Left cardiac atrium (tissue), 4 donors: ENCODE data around the gene ZNF213. TPM values are rescaled to one million over a fixed set of nuclear protein-coding genes. Genes with fewer than 3 reads are reported as not detected.

Source experiments
- ATAC-seq, 2 donors: fragments of 200-7000 bp; cut with Tn5 transposase; one replicate each; pipeline ENCODE4 v1.9.1; 2020; ENCODE audit warnings: mild to moderate bottlenecking in 2 of 2, moderate library complexity in 2 of 2
- DNase-seq: peaks from one replicate; pipeline ENCODE4 v3.0.0-alpha.2; 2020
- intact Hi-C, 2 donors: fragments of 100-400 bp; cut with DNase I; formaldehyde crosslinking; loops; one replicate each; pipeline versions ENCODE4 v1.14.1 to v1.15.1; 2022 to 2023
- long read RNA-seq: library from polyadenylated mRNA; unstranded; transcript quantifications from one replicate; pipeline ENCODE4 v2.0.0, GENCODE V29; 2021
- total RNA-seq, 2 donors: library from RNA; stranded (reverse); fragmentation: NEBNext Ultra II Directional; extraction: Animal tissue kit (Norgen Biotek cat#: 25700); gene quantifications; one replicate each; pipeline ENCODE4 v1.2.1, GENCODE V29; 2021
- donor health status: DM: no; HTN: yes; CAD: no.
- donor health status: DM: no; HTN: yes; CAD: no; lungs with severe emphysema.
- donor health status: DM: yes; HTN: yes; CAD: no.
- donor health status: Dilated cardiomyopathy.

ZNF213 gene, protein sequence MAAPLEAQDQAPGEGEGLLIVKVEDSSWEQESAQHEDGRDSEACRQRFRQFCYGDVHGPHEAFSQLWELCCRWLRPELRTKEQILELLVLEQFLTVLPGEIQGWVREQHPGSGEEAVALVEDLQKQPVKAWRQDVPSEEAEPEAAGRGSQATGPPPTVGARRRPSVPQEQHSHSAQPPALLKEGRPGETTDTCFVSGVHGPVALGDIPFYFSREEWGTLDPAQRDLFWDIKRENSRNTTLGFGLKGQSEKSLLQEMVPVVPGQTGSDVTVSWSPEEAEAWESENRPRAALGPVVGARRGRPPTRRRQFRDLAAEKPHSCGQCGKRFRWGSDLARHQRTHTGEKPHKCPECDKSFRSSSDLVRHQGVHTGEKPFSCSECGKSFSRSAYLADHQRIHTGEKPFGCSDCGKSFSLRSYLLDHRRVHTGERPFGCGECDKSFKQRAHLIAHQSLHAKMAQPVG
- total RNA-seq, result 1 to 10 TPM; 6.5 to 6.7 TPM
- long read RNA-seq, partial matches to known transcripts, result 0 of 2 reads
- long read RNA-seq, other reads (novel, unspliced or antisense), result 1 of 2 reads

DNA sequence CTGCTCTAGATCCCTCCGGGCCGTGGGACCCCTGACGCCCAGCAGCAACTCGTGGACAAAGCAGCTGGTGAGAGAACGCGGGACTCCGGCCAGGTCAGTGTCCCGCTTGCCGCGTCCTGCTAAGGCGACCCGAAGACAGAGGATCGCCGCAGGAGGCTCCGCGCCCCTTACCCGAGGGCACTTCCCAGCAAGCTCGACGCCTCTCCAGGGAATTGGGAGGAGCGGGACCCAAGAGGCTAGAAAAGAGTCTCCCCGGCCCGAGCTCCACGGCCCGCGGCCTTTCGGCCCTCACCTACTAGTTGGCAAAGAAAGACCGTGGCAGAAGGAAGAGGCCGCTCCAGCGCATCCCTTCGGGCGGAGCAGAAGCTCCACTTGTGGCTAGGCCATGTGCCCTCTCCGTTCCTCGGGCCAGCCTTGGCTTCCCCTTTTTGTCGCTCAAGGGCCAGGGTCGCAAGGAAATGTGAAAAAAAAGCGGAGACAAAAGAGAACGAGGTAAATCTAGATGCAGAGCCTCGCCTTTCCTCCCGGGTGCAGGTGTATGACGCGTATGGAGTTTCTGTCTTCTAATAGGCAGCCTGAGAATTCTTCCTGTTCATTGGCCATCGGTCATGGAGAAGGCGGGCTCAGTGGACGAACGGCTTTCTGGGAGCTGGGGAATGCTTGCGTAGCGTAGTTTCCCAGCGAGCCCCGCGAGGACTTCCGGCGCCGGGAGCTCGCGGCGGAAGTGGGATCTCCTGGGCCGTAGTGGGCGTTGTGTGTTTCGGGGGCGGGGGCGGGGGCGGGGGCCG is at the start of gene ZNF213:
Gene ZNF213, plus strand, starts transcription at position 692 of the 788 bp plus-strand sequence. CDS start 2,252 bp downstream, outside the sequence.
- intact Hi-C loops, result loop anchor here in 1 of 2 donors (5.0 kb wide), 1 partner anchor 107 kb away; no protein-coding TSS in a partner anchor
- ATAC-seq (peak; percentile 97), DNase-seq (peak; percentile 96)

DNA sequence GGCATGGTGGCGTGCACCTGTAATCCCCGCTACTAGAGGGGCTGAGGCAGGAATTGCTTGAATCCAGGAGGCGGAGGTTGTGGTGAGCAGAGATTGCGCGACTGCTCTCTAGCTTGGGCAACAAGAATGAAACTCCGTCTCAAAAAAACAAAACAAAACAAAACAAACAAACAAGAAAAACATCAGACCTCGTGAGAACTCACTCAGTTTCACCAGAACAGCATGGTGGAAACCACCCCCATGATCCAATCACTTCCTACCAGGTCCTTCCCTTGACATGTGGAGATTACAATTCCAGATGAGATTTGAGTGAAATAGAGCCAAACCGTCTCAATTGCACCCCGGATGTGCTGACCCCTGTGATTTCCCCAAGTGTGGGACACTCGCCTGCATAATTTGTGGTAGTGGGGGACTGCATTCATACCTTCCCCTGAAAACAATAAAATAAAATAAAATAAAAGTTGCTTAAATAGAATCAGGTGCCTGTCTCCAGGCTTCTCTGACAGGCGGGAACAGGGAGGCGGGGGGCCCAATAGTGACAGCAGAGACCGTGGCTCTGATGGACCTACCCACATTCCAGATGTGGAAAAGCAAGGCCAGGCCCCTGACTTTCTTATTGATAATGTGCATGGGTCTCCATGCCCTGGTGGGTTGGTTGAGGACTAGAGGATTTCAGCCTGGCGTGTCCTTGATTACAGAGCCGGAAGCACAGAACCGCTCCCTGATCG is 48.8 kb upstream of the ZNF213 start:
- DNase-seq, result no peak
- intact Hi-C loops, result no loop called here

DNA sequence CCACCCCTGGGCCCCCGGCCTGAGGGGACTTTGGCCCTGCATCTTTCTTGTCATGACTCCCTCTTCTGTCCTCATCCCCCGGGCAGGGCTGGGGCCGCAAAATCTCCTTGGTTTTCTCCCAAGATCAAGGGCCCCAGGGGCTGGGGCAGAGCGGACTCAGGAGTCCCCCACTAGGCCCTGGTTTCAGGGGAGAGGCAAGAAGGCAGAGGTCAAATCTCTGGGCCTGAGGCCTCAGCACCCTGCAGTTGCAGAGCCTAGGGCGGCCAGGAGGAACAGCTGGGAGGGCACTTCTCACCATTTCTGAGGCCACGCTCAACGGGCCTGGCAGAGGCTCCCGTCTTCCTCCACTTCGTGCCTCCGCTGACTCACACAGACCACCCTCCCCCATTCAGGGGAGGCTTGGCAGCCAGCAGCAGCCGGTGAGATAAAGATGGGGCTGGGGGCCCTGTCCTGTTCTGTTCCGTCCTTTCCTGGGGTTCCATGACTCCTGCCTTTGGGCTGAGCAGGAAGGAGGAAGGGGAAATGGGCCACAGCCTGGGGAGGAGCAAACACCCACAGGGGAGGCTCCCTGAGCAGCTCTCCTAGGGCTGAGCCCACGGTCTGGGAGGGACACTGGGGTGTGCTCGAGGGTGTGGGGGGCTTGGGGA is 48.1 kb upstream of the ZNF213 start:
- intact Hi-C loops, result no loop called here
- ATAC-seq (peak; percentile 41 to 72), DNase-seq (no peak)

More for the DNA sequence above, 48.8 kb upstream of the ZNF213 start:
- no peak for ATAC-seq

DNA sequence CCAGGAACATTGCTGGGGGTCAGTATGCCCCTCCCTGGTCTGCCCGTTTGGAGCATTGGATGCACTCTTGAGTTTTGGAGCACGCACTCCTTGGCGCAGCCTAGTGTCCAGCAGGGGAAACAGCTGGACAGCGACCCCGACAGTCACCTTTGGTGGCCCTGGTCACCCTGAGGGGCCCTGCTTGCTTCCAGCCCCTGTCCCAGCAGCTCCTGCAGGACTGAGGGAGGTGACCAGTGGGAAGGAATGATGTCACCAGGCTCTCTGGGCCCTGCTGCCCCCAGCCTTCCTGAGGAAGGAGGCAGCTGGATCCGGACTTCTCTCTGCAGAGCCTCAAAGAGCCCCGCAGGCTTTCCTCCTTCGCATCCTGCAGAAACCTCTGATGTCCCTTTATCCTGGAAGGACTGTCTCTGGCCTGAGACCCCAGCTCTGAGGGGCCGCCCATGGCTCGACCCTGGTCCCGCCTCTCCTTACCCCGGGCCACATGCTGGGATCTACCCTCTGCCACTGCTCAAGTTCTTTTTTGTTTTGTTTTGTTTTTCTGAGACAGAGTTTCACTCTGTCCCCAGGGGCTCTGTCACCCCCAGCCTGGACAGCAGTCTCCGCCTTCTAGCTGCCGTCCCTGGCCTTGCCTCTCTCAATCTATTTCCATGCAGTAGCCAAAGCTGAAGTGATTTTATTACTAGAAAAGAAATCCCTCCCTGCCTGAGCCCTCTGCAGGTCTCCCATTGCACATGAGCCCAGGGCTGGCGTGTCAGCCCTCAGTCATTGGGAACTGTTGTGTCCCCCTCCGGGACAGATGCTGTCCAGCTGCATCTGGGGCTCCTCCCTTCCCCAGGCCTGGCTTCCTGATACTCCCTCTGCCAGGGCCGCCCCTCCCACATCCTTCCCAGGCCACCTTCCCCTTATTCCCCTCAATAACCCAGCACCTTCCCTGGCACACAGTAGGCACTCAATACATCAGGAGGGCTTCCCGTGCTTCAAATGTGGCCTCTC is 47.3 kb upstream of the ZNF213 start:
- intact Hi-C loops, result no loop called here
- DNase-seq (peak; percentile 53), ATAC-seq (peak; percentile 60 to 76)

DNA sequence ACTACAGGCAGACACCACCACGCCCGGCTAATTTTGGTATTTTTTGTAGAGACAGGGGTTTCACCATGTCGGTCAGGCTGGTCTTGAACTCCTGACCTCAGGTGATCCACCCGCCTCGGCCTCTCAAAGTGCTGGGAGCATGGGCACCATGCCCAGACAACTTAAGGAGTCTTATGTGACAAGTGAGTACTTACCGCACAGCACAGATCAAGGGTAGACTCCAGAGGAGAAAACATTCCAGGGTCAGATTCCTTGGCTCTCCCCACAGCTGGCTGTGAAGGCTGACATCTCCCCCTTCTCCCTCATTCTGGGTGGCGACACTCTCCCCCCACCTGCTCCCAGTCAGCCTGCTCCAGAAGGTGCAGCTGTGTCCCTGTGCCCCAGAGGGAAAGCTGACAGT is 46.4 kb upstream of the ZNF213 start:
- DNase-seq (no peak), ATAC-seq (no peak)

DNA sequence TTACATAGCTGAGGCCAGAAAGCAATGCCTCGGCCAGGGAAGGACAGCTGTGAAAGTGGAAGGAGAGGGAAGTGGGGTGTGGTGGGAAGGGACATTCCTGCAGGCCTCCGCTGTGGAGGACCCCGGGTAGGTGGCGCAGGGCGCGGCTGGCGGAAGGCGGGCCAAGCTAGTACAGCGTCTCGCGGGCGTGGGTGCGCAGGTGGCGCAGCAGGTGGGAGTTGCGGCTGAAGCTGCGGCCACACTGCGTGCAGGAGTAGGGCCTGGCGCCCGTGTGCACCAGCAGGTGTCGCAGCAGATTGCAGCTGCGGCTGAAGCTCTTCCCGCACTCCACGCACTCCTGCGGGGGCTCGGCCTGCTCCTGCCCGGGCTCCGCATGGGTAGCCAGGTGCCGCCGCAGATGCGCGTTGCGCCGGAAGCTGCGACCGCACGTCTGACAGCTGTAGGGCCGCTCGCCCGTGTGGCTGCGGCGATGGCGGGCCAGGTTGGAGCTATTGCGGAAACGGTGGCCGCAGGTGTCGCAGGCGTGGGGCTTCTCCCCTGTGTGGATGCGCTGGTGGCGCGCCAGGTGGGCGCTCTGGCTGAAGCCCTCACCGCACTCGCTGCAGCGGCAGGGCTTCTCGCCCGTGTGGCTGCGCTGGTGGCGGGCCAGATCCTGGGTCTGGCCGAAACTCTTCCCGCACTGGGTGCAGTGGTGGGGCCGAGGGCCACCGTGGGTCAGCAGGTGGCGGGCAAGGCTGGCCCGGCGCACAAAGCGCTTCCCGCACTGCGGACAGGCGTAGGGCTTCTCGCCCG is 45.7 kb upstream of the ZNF213 start:
- intact Hi-C loops, result no loop called here
- DNase-seq (no peak), ATAC-seq (no peak)

More for the DNA sequence above, 46.4 kb upstream of the ZNF213 start:
- intact Hi-C loops, result no loop called here

DNA sequence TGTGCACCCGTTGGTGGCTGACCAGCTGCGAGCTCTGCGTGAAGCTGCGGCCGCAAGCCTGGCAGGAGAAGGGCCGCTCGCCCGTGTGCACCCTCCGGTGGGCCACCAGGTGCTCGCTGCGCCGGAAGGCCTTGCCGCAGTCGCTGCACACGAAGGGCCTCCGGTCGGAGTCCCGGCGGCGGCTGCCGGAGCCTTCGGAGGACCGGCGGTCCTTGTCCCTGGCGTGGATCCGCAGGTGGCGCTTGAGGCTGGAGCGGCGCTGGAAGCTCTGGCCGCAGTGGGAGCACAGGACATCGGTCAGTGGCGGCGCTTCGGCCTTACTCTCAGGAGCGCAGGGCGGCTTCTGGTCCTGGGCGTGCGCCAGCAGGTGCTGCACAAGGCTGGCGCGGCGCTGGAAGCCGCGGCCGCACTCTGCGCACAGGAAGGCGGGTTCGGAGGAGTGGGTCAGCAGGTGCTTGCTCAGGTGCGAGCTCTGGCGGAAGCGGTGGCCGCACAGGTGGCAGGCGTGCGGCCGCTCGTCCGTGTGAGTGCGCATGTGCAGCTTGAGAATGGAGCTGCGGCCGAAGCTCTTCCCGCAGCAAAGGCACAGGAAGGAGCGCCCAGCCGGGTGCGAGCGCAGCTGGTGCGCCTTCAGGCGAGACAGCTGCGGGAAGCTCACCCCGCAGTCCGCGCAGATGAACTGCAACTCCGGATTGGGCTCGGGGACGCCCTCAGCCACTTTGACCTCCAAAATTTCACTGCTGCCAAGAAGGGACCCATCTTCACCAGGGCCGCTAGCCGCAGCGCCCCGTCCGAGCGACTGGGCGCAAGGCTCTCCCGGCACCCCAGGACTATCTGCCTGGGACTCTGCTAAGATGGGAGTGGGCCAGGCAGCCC is 44.9 kb upstream of the ZNF213 start:
- intact Hi-C loops, result no loop called here
- ATAC-seq (no peak), DNase-seq (no peak)

DNA sequence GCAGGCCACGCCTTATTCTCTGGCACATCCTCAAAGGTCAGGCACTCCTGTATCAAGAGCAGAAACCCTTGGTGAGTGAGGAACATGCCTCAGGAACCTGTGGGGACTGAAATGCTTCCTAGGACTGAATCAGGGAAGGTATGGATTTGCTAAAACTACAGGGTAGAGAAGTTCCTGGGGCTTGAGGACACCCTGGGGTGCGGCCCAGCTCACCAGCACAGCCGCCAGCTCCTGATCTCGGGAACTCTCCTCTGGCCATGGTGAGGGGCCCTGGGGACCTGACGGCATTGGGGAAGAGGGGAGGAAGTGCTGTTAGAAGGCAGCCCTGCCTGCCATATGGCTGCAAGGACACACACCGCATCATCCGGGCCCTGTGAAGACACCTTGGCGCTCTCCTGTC is 43.3 kb upstream of the ZNF213 start:
- ATAC-seq (no peak), DNase-seq (no peak)
- intact Hi-C loops, result no loop called here

DNA sequence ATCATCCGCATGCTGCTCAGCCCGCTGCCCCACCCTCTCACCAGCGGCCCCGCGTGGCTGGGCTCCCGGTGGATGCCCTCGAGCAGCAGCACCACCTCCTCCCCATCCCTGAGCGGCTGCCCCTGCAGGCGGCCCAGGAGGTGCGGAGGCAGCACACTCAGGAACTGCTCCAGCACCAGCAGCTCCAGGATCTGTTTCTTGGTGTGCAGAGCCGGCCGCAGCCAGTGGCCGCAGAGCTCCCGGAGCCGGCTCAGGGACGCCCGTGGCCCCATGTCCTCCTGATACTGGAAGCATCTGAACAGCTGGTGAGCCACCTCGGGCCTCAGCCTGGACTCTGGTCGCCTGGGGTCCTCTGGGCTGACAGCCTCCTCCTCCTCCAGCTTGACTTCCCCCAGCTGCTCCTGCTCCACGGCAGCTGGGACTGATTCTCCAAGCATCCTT is 42.3 kb upstream of the ZNF213 start:
- intact Hi-C loops, result no loop called here
- ATAC-seq (no peak), DNase-seq (no peak)

DNA sequence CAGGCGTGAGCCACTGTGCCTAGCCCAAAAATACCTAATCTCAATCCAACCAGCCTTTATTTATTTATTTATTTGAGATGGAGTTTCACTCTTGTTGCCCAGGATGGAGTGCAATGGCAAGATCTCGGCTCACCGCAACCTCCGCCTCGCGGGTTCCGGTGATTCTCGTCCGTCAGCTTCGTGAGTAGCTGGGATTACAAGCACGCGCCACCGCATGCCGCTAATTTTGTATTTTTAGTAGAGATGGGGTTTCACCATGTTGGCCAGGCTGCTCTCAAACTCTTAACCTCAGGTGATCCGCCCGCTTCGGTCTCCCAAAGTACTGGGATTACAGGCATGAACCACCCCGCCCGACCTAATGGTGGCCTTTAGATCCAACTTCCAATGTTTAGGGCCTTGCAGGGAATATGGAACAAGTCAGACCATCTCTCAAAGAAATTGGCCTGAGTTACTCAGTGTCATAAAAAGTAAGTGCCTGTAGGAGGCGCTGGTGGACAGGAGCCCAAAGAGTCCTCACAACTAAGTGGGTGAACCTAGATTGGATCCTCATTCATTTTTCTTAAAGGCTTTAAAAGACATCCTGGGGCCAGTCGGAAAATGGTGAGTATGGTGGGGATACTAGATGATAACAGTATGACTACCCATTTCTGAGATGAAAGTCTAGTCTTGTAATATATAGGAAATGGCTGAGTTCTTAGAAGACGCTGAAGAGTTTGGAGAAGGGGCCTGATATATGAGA is 40.4 kb upstream of the ZNF213 start:
- no peak for ATAC-seq
- intact Hi-C loops, result no loop called here
- no peak for DNase-seq

DNA sequence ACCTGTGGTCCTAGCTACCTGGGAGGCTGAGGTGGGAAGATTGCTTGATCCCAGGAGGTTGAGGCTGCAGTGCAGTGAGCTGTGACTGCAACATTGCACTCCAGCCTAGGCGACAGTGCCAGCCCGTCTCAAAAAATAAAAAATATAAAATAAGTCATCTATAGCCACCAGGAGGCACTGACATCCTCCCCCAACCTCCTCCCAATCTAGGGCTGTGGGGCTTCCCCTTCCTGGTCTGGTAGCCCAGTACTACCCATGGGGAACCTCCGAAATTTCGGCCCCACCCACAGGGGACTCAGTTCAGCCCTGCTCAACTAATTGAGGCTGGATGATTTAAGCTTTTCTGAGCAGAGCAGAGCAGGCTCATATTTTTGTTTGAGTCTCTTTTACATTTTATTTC is 39.0 kb upstream of the ZNF213 start:
- DNase-seq (no peak), ATAC-seq (peak; percentile 7 to 24)
- intact Hi-C loops, result no loop called here

DNA sequence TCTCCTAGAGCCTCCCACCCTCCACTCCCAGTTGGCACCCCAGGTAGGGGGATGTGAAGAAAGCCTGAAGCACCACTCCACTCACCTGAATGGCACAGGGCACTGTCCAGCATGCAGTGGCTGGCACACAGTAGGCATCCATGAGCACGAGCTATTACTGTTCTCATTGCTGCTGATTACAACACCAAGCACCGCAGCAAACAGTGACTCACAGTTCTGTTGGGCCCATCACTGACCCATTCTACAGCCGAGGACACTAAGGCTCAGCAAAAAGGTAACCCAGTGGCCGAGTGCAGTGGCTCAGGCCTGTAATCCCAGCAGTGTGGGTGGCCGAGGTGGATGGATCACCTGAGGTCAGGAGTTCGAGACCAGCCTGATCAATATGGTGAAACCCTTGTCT is 38.5 kb upstream of the ZNF213 start:
- no peak for ATAC-seq
- intact Hi-C loops, result no loop called here
- no peak for DNase-seq

DNA sequence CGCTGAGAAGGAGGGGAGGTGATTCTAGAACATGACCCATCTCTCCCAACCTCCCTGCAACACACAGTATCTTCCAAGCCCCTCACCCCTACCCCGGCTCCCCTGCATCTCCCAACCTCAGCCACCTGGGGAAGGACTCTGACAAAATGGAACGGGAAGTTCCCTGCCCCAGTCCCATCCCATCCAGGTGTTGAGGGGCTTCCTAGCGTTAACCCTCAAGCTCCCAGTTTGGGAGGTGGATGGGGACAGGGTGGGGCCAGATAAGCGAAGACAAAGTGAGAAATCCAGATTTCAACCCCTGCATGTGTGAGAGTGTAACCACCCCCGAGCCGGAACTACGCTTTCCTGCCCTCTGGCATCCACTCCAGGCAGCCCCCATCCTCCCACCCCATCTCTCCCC is 37.6 kb upstream of the ZNF213 start:
- no peak for DNase-seq
- intact Hi-C loops, result no loop called here
- no peak for ATAC-seq

DNA sequence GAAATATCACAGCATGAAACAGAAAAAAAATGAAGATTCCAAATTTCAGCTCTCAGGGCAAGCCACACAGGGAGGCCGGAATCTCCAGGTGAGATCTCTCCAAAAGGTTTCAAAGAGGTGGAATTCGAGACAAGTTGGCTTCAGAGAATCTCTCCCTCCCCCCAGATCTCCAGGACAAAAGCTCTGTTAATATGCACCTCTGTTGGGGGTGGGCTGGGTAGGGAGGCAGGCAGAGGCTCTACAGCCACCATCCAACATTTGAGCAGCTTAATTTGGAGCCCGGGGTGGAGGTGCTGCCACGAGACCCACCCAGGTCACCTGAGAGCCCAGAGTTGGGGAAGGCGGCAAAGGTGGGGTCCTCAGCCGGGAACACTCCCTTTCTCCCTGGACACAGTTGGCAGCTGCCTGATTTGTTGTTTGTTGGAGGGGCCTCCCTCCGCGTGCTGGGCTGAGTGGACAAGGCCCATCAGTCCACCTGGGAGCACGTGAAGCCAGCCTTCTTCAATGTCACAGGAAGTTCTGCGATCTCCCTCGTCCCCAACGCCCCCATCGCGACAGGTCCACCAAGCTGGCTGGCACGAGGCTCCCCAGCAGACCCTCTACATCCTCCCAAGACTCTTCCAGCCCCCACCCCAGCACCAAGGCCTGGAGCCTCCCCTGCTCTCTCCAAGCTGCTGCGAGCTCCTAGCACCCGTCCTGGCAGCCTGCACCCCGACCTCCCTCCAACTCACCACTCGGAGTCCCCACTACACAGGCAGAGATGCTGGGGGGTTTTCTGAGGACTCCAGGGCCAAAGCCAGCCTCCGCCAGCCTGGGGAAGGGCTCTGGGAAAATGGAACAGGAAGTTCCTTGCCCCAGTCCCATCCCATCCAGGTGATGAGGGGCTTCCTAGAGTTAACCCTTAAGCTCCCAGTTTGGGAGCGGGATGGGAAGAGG is 36.1 kb upstream of the ZNF213 start, which contains the start of gene ZSCAN10:
Gene ZSCAN10, minus strand, starts transcription at position 836 of the 936 bp plus-strand sequence. CDS start 6,357 bp downstream, outside the sequence.
- no peak for ATAC-seq
- intact Hi-C loops, result no loop called here
- DNase-seq, result no peak
